Psoas muscle (tissue), 8 donors: ENCODE data around the gene ADAMTSL5. TPM values are rescaled to one million over a fixed set of nuclear protein-coding genes. Genes with fewer than 3 reads are reported as not detected.

Experiments
- ATAC-seq, 4 donors: fragments of 200-7000 bp; cut with Tn5 transposase; one replicate each; pipeline ENCODE4 v1.9.1; 2020; ENCODE audit warnings: moderate library complexity in 3 of 4, mild to moderate bottlenecking in 2 of 4
- DNase-seq, 2 donors: peaks; one replicate each; pipeline ENCODE4 v3.0.0-alpha.2; 2020
- H3K27ac ChIP-seq: fragments of 200-600 bp; one replicate; pipeline ENCODE4 v1.8.0; 2022
- H3K27me3 ChIP-seq, 3 donors: fragments of 200-600 bp in 1 of 3; one replicate each; pipeline versions ENCODE4 v1.6.1 to v1.8.0; 2013 to 2022; ENCODE audit warnings: low read length in 2 of 3, mild to moderate bottlenecking in 2 of 3, moderate library complexity in 1 of 3; ENCODE audit not compliant: insufficient read depth in 3 of 3
- H3K36me3 ChIP-seq, 2 donors: fragments of 200-600 bp in 1 of 2; one replicate each; pipeline versions ENCODE4 v1.6.1 to v1.8.0; 2013 to 2022; ENCODE audit warnings: low read depth in 1 of 2, mild to moderate bottlenecking in 1 of 2, moderate library complexity in 1 of 2; ENCODE audit not compliant: insufficient read depth in 1 of 2
- H3K4me1 ChIP-seq: fragments of 200-600 bp; one replicate; pipeline ENCODE4 v1.8.0; 2022
- H3K4me3 ChIP-seq: fragments of 200-600 bp; one replicate; pipeline ENCODE4 v1.8.0; 2022; ENCODE audit warnings: mild to moderate bottlenecking
- H3K9me3 ChIP-seq: fragments of 200-600 bp; one replicate; pipeline ENCODE4 v1.8.0; 2022
- CTCF ChIP-seq: fragments of 200-600 bp; IDR thresholded peaks from one replicate; pipeline ENCODE4 v1.8.0; 2022; ENCODE audit warnings: antibody characterized with exemption
- WGBS, 3 donors: extraction: QIAGEN DNeasy Blood & Tissue Kit; methylation state at CpG; one replicate each; pipeline versions ENCODE4 v1.1.6 to v1.1.7; 2013; 5-methylcytosine and 5-hydroxymethylcytosine counted together
- intact Hi-C, 2 donors: fragments of 100-400 bp; cut with DNase I; formaldehyde crosslinking; loops; one replicate each; pipeline versions ENCODE4 v1.11.0 to v1.14.2; 2022
- polyA plus RNA-seq, 3 donors: library from polyadenylated mRNA; stranded (reverse); fragments of 200-250 nt; gene quantifications; one replicate each; pipeline ENCODE4 v1.2.3, GENCODE V29; 2013
- total RNA-seq, 4 donors: library from RNA; stranded (reverse); fragmentation: NEBNext Ultra II Directional in 2 of 4; extraction: Animal tissue kit (Norgen Biotek cat#: 25700) in 2 of 4; gene quantifications; one replicate each; pipeline versions ENCODE4 v1.2.1 to v1.2.4, GENCODE V29; 2021 to 2023
- donor health status: healthy with polysubstance abuse.
- donor health status: DM: no; HTN: no; CAD: no; lungs with moderate emphysema.
- donor health status: Bipolar disorder and iron deficiency.
- donor health status: healthy.
- donor health status: DM: yes; HTN: yes; CAD: no.
- donor health status: DM: no; HTN: no; CAD: no.
- donor health status: DM: no; HTN: no; CAD: no.
- donor health status: DM: yes; HTN: yes; CAD: no.

The ADAMTSL5 gene
- total and polyA plus RNA-seq, 7 donors: 3.9 to 20.1 (median 12.6) TPM

- peaks cover 50% of the 10 kb centered on the region for H3K4me1 ChIP-seq
- H3K27me3 ChIP-seq: peaks cover 0 to 81% (median 71%) of the 10 kb centered on the region in 3 donors
- no peaks in the 10 kb centered on the region for H3K9me3 ChIP-seq
- no peak overlapping the region for H3K27ac ChIP-seq
- WGBS, 3 donors: 1 to 2% (median 2%) methylated on average over 15 to 22 of the region's 22 CpGs
- intact Hi-C loops: no loop called here
- peak overlapping the region; percentile 58 for H3K4me3 ChIP-seq
- TF ChIP-seq CTCF: no peak
- ATAC-seq (peak in 1 of 4 donors; percentile 1), DNase-seq (peak in 1 of 2 donors; percentile 56)
- H3K36me3 ChIP-seq: peaks cover 0 to 4% of the 10 kb centered on the region in 2 donors
These were observed 42.8 kb downstream of the ADAMTSL5 start for GRCh38 chr19:1470055-1470304.

GRCh38 chr19:1469255-1470054 lies 43.4 kb downstream of the ADAMTSL5 start:
- H3K27ac ChIP-seq: no peak overlapping the region
- peak overlapping the region; percentile 58 for H3K4me3 ChIP-seq
- no peaks in the 10 kb centered on the region for H3K36me3 ChIP-seq
- H3K27me3 ChIP-seq: peaks cover 0 to 86% (median 72%) of the 10 kb centered on the region in 3 donors
- peak; percentile 14 to 48 for DNase-seq
- H3K4me1 ChIP-seq: peaks cover 47% of the 10 kb centered on the region
- 0 to 1% (median 1%) methylated on average over 39 to 117 of the region's 117 CpGs for WGBS, 3 donors
- no peaks in the 10 kb centered on the region for H3K9me3 ChIP-seq
- ATAC-seq: no peak
- TF ChIP-seq CTCF: no peak
- intact Hi-C loops: loop anchor here in 1 of 2 donors (5.0 kb wide), 1 partner anchor 117 kb away; a partner anchor contains a TSS

GRCh38 chr19:1468821-1469254 lies 44.0 kb downstream of the ADAMTSL5 start:
- WGBS, 3 donors: 0 to 2% (median 2%) methylated on average over 20 to 47 of the region's 47 CpGs
- Histone ChIP-seq H3K27ac (no peak overlapping the region), H3K4me1 (peaks cover 42% of the 10 kb centered on the region), H3K4me3 (peak overlapping the region; percentile 38), H3K36me3 (no peaks in the 10 kb centered on the region), H3K27me3 (peaks cover 0 to 89% (median 71%) of the 10 kb centered on the region in 3 donors), H3K9me3 (no peaks in the 10 kb centered on the region)
- peak; percentile 32 to 62 for DNase-seq
- intact Hi-C loops: loop anchor here in 1 of 2 donors (5.0 kb wide), 1 partner anchor 117 kb away; a partner anchor contains a TSS
- no peak for TF ChIP-seq CTCF
- peak in 3 of 4 donors; percentile 22 to 35 (median 31) for ATAC-seq

GRCh38 chr19:1468274-1468820 lies 44.5 kb downstream of the ADAMTSL5 start:
- H3K27ac ChIP-seq: no peak overlapping the region
- WGBS, 3 donors: 0 to 4% (median 4%) methylated on average over 35 to 49 of the region's 49 CpGs
- TF ChIP-seq CTCF: no peak
- ATAC-seq (no peak), DNase-seq (peak; percentile 17 to 30)
- peaks cover 0 to 89% (median 70%) of the 10 kb centered on the region in 3 donors for H3K27me3 ChIP-seq
- H3K4me3 ChIP-seq: peak overlapping the region; percentile 38
- intact Hi-C loops: loop anchor here in 1 of 2 donors (5.0 kb wide), 1 partner anchor 116 kb away; a partner anchor contains a TSS
- H3K4me1 ChIP-seq: peaks cover 38% of the 10 kb centered on the region
- no peaks in the 10 kb centered on the region for H3K36me3 ChIP-seq
- H3K9me3 ChIP-seq: no peaks in the 10 kb centered on the region
